Prostate gland (tissue), 2 donors: ENCODE data around the gene PARP16. TPM values are rescaled to one million over a fixed set of nuclear protein-coding genes. Genes with fewer than 3 reads are reported as not detected.

ENCODE experiments used
- DNase-seq: peaks from one replicate; pipeline ENCODE4 v3.0.0-alpha.2; 2019; ENCODE audit warnings: low spot score
- H3K27ac ChIP-seq, 2 donors: fragments of 200-600 bp; sonication (generic); 2 replicates each; pipeline ENCODE4 v1.5.1; 2017 to 2019
- H3K27me3 ChIP-seq: fragments of 200-600 bp; sonication (generic); replicated peaks from 2 replicates; pipeline ENCODE4 v1.5.1; 2019; ENCODE audit not compliant: insufficient read depth
- H3K36me3 ChIP-seq, 2 donors: fragments of 200-600 bp; sonication (generic); 1 replicate in 1 of 2; 2 replicates in 1 of 2; pipeline versions ENCODE4 v1.5.1 to v1.8.1; 2017 to 2019
- H3K4me1 ChIP-seq: fragments of 200-600 bp; sonication (generic); replicated peaks from 2 replicates; pipeline ENCODE4 v1.5.1; 2019
- H3K4me3 ChIP-seq, 2 donors: fragments of 200-600 bp; sonication (generic); 2 replicates each; pipeline ENCODE4 v1.5.1; 2017 to 2019
- H3K9me3 ChIP-seq: fragments of 200-600 bp; sonication (generic); 2 replicates; pipeline ENCODE4 v1.5.1; 2017
- CTCF ChIP-seq, 4 experiments: fragments of 200-600 bp in 2 of 4; fragments of 450-650 bp in 2 of 4; sonication (generic) in 2 of 4; IDR thresholded peaks; 1 replicate in 3 of 4; 2 replicates in 1 of 4; pipeline ENCODE4 v1.5.1; 2016 to 2019; ENCODE audit warnings: antibody characterized with exemption in 4 of 4, mild to moderate bottlenecking in 2 of 4, moderate library complexity in 2 of 4
- POLR2A ChIP-seq: fragments of 450-650 bp; IDR thresholded peaks from one replicate; pipeline ENCODE4 v1.6.1; 2016; ENCODE audit warnings: antibody characterized with exemption, mild to moderate bottlenecking
- POLR2AphosphoS5 ChIP-seq: sonication (generic); formaldehyde crosslinking; IDR thresholded peaks from one replicate; pipeline ENCODE4 v1.6.1; 2017; ENCODE audit warnings: antibody characterized with exemption
- WGBS: methylation state at CpG from one replicate; pipeline ENCODE4 v1.1.5; 2018; 5-methylcytosine and 5-hydroxymethylcytosine counted together
- intact Hi-C: fragments of 100-400 bp; cut with DNase I; formaldehyde crosslinking; loops from one replicate; pipeline ENCODE4 v1.14.2; 2022
- total RNA-seq, 2 donors: library from RNA; depleted of rRNA; stranded (reverse); fragments of >200 nt; gene quantifications; one replicate each; pipeline ENCODE4 v1.1.0, GENCODE V29; 2016

Gene PARP16
- total RNA-seq, 2 donors from 2014 or later, result 13.0 to 17.0 TPM

DNA sequence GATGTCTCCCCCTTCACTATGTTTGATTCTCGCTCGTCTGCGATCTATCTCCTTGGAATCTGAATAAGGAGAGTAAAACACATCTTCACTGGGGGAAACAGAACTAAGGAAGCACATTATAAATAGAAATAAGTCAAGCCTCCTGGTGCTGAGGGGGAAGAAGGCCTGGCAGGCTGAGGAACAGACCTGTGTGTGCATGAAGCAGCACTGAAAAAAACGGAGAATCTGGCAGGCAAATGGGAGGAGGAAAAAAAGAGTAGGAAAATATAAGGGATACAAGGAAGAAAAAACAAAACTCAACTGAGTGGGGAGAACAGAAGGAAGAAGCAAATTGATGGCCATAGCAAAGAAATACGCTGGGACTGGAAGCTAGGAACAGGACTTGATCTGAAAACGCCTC lies 25.7 kb downstream of the PARP16 start:
- H3K36me3 ChIP-seq, result no peaks in the 10 kb centered on the region
- no peaks in the 10 kb centered on the region for H3K9me3 ChIP-seq
- H3K27me3 ChIP-seq, result no peaks in the 10 kb centered on the region
- peak overlapping the region in 1 of 2 donors; percentile 20 for H3K27ac ChIP-seq
- intact Hi-C loops, result no loop called here
- H3K4me1 ChIP-seq, result peaks cover 4% of the 10 kb centered on the region
- WGBS, result 90% methylated on average over 6 of the region's 6 CpGs
- TF ChIP-seq POLR2AphosphoS5 (no peak), CTCF (IDR thresholded peaks at IDR 0.05) (no peak), POLR2A (no peak)
- DNase-seq, result no peak
- no peak overlapping the region for H3K4me3 ChIP-seq

DNA sequence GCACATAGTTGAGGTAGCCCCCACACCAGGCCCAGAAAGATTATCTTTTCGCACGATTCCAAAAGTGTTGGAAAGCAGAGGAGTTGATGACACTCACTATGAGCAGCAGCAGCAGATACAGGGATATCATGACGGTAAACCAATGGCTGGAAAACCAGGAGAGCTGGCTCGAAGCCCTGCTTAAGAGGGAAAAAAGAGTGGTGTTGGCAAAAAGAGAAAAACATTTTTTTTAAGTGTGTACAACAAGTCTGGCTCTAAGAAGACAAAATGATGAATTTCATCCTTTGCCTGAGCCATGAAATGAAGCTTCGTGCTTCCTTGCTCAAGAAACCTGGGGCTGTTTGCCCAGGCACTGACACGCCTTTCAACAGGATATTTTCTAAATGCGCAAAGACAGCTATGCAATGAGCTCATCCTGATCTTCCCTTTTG lies 27.3 kb downstream of the PARP16 start:
- DNase-seq, result peak; percentile 9
- intact Hi-C loops, result no loop called here
- TF ChIP-seq POLR2AphosphoS5, result no peak
- TF ChIP-seq POLR2A, result no peak
- no peak for TF ChIP-seq CTCF (IDR thresholded peaks at IDR 0.05)

GRCh38 chr15:65258375-65259262 lies 28.1 kb downstream of the PARP16 start:
- Histone ChIP-seq H3K27me3 (no peaks in the 10 kb centered on the region), H3K4me3 (no peak overlapping the region), H3K36me3 (no peaks in the 10 kb centered on the region), H3K9me3 (no peaks in the 10 kb centered on the region), H3K4me1 (peaks cover 4% of the 10 kb centered on the region), H3K27ac (peak overlapping the region; percentile 35 to 68)
- peak; percentile 77 for DNase-seq
- intact Hi-C loops, result no loop called here
- 21% methylated on average over 5 of the region's 5 CpGs for WGBS
- TF ChIP-seq POLR2A, result no peak
- peak; percentile 84 for TF ChIP-seq POLR2AphosphoS5

More for the DNA sequence above, 27.3 kb downstream of the PARP16 start:
- Histone ChIP-seq H3K9me3 (no peaks in the 10 kb centered on the region), H3K27ac (peak overlapping the region; percentile 35 to 68), H3K36me3 (no peaks in the 10 kb centered on the region), H3K4me1 (peaks cover 4% of the 10 kb centered on the region), H3K4me3 (no peak overlapping the region), H3K27me3 (no peaks in the 10 kb centered on the region)
- WGBS, result 48% methylated on average over 7 of the region's 7 CpGs

GRCh38 chr15:65255486-65256140 lies 31.1 kb downstream of the PARP16 start:
- Histone ChIP-seq H3K4me1 (peaks cover 4% of the 10 kb centered on the region), H3K27me3 (no peaks in the 10 kb centered on the region), H3K9me3 (no peaks in the 10 kb centered on the region), H3K4me3 (no peak overlapping the region), H3K36me3 (no peaks in the 10 kb centered on the region), H3K27ac (no peak overlapping the region)
- no peak for TF ChIP-seq POLR2AphosphoS5
- no peak for TF ChIP-seq CTCF (IDR thresholded peaks at IDR 0.05)
- WGBS, result 92% methylated on average over 7 of the region's 7 CpGs
- intact Hi-C loops, result no loop called here
- no peak for DNase-seq

- no peak overlapping the region for H3K27ac ChIP-seq
- DNase-seq, result no peak
- intact Hi-C loops, result no loop called here
- H3K9me3 ChIP-seq, result no peaks in the 10 kb centered on the region
- no peaks in the 10 kb centered on the region for H3K36me3 ChIP-seq
- TF ChIP-seq CTCF (IDR thresholded peaks at IDR 0.05), result no peak
- TF ChIP-seq POLR2AphosphoS5, result no peak
- no peak for TF ChIP-seq POLR2A
- peaks cover 4% of the 10 kb centered on the region for H3K4me1 ChIP-seq
- WGBS, result 94% methylated on average over 1 of the region's 1 CpG
- H3K4me3 ChIP-seq, result no peak overlapping the region
- H3K27me3 ChIP-seq, result no peaks in the 10 kb centered on the region
Observed at GRCh38 chr15:65254758-65255157, 31.9 kb downstream of the PARP16 start.
